ENCODE measurements around the gene MTNR1A.

Gene MTNR1A

DNA sequence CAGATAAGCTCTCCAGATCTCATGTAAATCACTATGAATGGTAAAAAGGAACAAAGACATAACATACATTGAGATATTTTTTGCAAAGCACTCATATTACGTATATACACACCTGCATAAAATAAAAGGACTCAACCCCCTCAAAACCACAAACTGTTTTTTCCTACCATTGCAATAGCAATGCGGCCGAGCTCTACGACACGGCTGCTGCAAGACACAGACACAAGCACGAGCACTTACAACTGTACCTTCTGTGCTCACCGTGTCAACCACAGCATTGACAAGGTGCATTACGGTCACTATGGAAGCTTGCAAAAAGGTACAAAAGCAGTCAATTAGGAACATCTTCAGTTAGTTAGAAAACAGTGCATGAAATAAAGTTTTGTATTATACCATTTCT is 37.1 kb upstream of the MTNR1A start:
- Histone ChIP-seq H3K9ac (ENCODE audit: low read length in 5 of 5) (no peak overlapping the region), H3K4me1 (ENCODE audit: control insufficient read depth in 5 of 5, insufficient read depth in 5 of 5, low read length in 5 of 5) (no peaks in the 10 kb centered on the region), H3K4me3 (ENCODE audit: low read depth in 1 of 5, low read length in 5 of 5) (no peak overlapping the region), H3K27ac (ENCODE audit: low read depth, low read length) (no peak overlapping the region), H3K9me3 (ENCODE audit: control insufficient read depth in 5 of 5, low read length in 5 of 5) (no peaks in the 10 kb centered on the region), H3K27me3 (ENCODE audit: control insufficient read depth in 5 of 5, insufficient read depth in 4 of 5, low read length in 5 of 5) (no peaks in the 10 kb centered on the region), H3K36me3 (ENCODE audit: control insufficient read depth in 5 of 5, insufficient read depth in 5 of 5, low read length in 5 of 5) (peaks cover 17 to 58% (median 56%) of the 10 kb centered on the region in 5 donors)

DNA sequence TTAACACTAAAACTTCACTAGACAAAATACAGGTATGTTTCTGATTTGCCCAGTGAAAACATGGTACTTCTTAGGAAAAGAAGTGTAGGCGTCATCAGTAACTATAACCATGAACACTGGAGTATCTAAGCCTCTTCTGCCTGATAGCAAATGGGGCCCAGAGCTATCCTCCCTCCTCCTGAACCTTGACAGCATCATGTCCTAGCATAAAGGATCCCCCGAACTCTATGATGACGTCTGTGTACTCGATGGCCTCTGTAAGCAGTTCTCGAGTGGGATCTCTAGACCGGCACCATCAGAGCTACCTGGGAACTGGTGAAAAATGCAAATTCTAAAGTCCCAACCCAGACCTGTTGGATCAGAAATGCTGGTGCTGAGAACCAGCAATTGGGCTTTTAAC is 36.3 kb upstream of the MTNR1A start:
- no peak overlapping the region for H3K4me3 ChIP-seq (ENCODE audit: low read depth in 1 of 5, low read length in 5 of 5)
- H3K27ac ChIP-seq (ENCODE audit: low read depth, low read length), result no peak overlapping the region
- H3K9ac ChIP-seq (ENCODE audit: low read length in 5 of 5), result no peak overlapping the region
- H3K27me3 ChIP-seq (ENCODE audit: control insufficient read depth in 5 of 5, insufficient read depth in 4 of 5, low read length in 5 of 5), result no peaks in the 10 kb centered on the region
- H3K36me3 ChIP-seq (ENCODE audit: control insufficient read depth in 5 of 5, insufficient read depth in 5 of 5, low read length in 5 of 5), result peaks cover 13 to 50% (median 49%) of the 10 kb centered on the region in 5 donors
- no peaks in the 10 kb centered on the region for H3K9me3 ChIP-seq (ENCODE audit: control insufficient read depth in 5 of 5, low read length in 5 of 5)
- H3K4me1 ChIP-seq (ENCODE audit: control insufficient read depth in 5 of 5, insufficient read depth in 5 of 5, low read length in 5 of 5), result no peaks in the 10 kb centered on the region

GRCh38 chr4:186588503-186588902 is 33.1 kb upstream of the MTNR1A start:
- Histone ChIP-seq H3K9ac (ENCODE audit: low read length in 5 of 5) (no peak overlapping the region), H3K9me3 (ENCODE audit: control insufficient read depth in 5 of 5, low read length in 5 of 5) (no peaks in the 10 kb centered on the region)

GRCh38 chr4:186587416-186588018 is 32.1 kb upstream of the MTNR1A start:
- H3K27me3 ChIP-seq (ENCODE audit: control insufficient read depth in 5 of 5, insufficient read depth in 4 of 5, low read length in 5 of 5), result no peaks in the 10 kb centered on the region
- H3K27ac ChIP-seq (ENCODE audit: low read depth, low read length), result no peak overlapping the region
- no peak overlapping the region for H3K4me3 ChIP-seq (ENCODE audit: low read depth in 1 of 5, low read length in 5 of 5)
- H3K9me3 ChIP-seq (ENCODE audit: control insufficient read depth in 5 of 5, low read length in 5 of 5), result no peaks in the 10 kb centered on the region
- peaks cover 5 to 30% (median 24%) of the 10 kb centered on the region in 5 donors for H3K36me3 ChIP-seq (ENCODE audit: control insufficient read depth in 5 of 5, insufficient read depth in 5 of 5, low read length in 5 of 5)
- H3K4me1 ChIP-seq (ENCODE audit: control insufficient read depth in 5 of 5, insufficient read depth in 5 of 5, low read length in 5 of 5), result peaks cover 0 to 4% (median 0%) of the 10 kb centered on the region in 5 donors
- H3K9ac ChIP-seq (ENCODE audit: low read length in 5 of 5), result no peak overlapping the region

More at GRCh38 chr4:186588503-186588902, 33.1 kb upstream of the MTNR1A start:
- peaks cover 0 to 4% (median 0%) of the 10 kb centered on the region in 5 donors for H3K4me1 ChIP-seq (ENCODE audit: control insufficient read depth in 5 of 5, insufficient read depth in 5 of 5, low read length in 5 of 5)
- H3K27ac ChIP-seq (ENCODE audit: low read depth, low read length), result no peak overlapping the region
- H3K36me3 ChIP-seq (ENCODE audit: control insufficient read depth in 5 of 5, insufficient read depth in 5 of 5, low read length in 5 of 5), result peaks cover 8 to 39% (median 32%) of the 10 kb centered on the region in 5 donors
- H3K4me3 ChIP-seq (ENCODE audit: low read depth in 1 of 5, low read length in 5 of 5), result no peak overlapping the region
- H3K27me3 ChIP-seq (ENCODE audit: control insufficient read depth in 5 of 5, insufficient read depth in 4 of 5, low read length in 5 of 5), result no peaks in the 10 kb centered on the region

GRCh38 chr4:186586205-186586604 is 30.8 kb upstream of the MTNR1A start:
- H3K9ac ChIP-seq (ENCODE audit: low read length in 5 of 5), result no peak overlapping the region
- no peaks in the 10 kb centered on the region for H3K27me3 ChIP-seq (ENCODE audit: control insufficient read depth in 5 of 5, insufficient read depth in 4 of 5, low read length in 5 of 5)
- H3K27ac ChIP-seq (ENCODE audit: low read depth, low read length), result no peak overlapping the region
- peaks cover 0 to 4% (median 0%) of the 10 kb centered on the region in 5 donors for H3K4me1 ChIP-seq (ENCODE audit: control insufficient read depth in 5 of 5, insufficient read depth in 5 of 5, low read length in 5 of 5)
- H3K36me3 ChIP-seq (ENCODE audit: control insufficient read depth in 5 of 5, insufficient read depth in 5 of 5, low read length in 5 of 5), result peaks cover 7 to 27% (median 19%) of the 10 kb centered on the region in 5 donors
- no peak overlapping the region for H3K4me3 ChIP-seq (ENCODE audit: low read depth in 1 of 5, low read length in 5 of 5)
- H3K9me3 ChIP-seq (ENCODE audit: control insufficient read depth in 5 of 5, low read length in 5 of 5), result no peaks in the 10 kb centered on the region

GRCh38 chr4:186584912-186585311 is 29.5 kb upstream of the MTNR1A start:
- Histone ChIP-seq H3K4me1 (ENCODE audit: control insufficient read depth in 5 of 5, insufficient read depth in 5 of 5, low read length in 5 of 5) (peaks cover 0 to 4% (median 0%) of the 10 kb centered on the region in 5 donors), H3K36me3 (ENCODE audit: control insufficient read depth in 5 of 5, insufficient read depth in 5 of 5, low read length in 5 of 5) (peaks cover 7 to 24% (median 19%) of the 10 kb centered on the region in 5 donors), H3K4me3 (ENCODE audit: low read depth in 1 of 5, low read length in 5 of 5) (no peak overlapping the region), H3K9ac (ENCODE audit: low read length in 5 of 5) (no peak overlapping the region), H3K9me3 (ENCODE audit: control insufficient read depth in 5 of 5, low read length in 5 of 5) (no peaks in the 10 kb centered on the region), H3K27ac (ENCODE audit: low read depth, low read length) (no peak overlapping the region), H3K27me3 (ENCODE audit: control insufficient read depth in 5 of 5, insufficient read depth in 4 of 5, low read length in 5 of 5) (no peaks in the 10 kb centered on the region)

- H3K4me3 ChIP-seq (ENCODE audit: low read depth in 1 of 5, low read length in 5 of 5), result no peak overlapping the region
- no peaks in the 10 kb centered on the region for H3K9me3 ChIP-seq (ENCODE audit: control insufficient read depth in 5 of 5, low read length in 5 of 5)
- H3K36me3 ChIP-seq (ENCODE audit: control insufficient read depth in 5 of 5, insufficient read depth in 5 of 5, low read length in 5 of 5), result peaks cover 0 to 10% (median 4%) of the 10 kb centered on the region in 5 donors
- no peaks in the 10 kb centered on the region for H3K27me3 ChIP-seq (ENCODE audit: control insufficient read depth in 5 of 5, insufficient read depth in 4 of 5, low read length in 5 of 5)
- no peak overlapping the region for H3K27ac ChIP-seq (ENCODE audit: low read depth, low read length)
- H3K4me1 ChIP-seq (ENCODE audit: control insufficient read depth in 5 of 5, insufficient read depth in 5 of 5, low read length in 5 of 5), result peaks cover 0 to 4% (median 0%) of the 10 kb centered on the region in 5 donors
- H3K9ac ChIP-seq (ENCODE audit: low read length in 5 of 5), result no peak overlapping the region
Observed at GRCh38 chr4:186581421-186581820, 26.1 kb upstream of the MTNR1A start.

DNA sequence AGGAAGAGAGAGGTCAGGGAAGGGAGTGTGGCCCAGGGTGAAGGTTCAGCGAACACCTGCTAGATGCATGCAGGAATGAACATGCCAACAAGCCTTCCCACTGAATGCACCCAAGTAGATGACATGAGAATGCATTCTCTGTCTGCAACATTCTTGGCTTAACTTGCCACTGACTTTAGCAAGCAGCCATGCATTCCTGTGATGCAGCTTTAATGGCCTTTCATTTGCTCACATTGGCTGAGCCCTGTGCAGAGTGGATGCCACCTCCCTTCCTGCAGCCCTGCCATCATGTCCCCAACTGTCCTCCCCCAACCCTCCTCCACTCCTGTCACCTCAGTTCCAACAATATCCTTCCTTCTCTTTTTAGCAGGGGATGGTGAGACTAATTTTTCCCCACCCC is 25.3 kb upstream of the MTNR1A start:
- no peaks in the 10 kb centered on the region for H3K4me1 ChIP-seq (ENCODE audit: control insufficient read depth in 5 of 5, insufficient read depth in 5 of 5, low read length in 5 of 5)
- H3K27me3 ChIP-seq (ENCODE audit: control insufficient read depth in 5 of 5, insufficient read depth in 4 of 5, low read length in 5 of 5), result no peaks in the 10 kb centered on the region
- no peak overlapping the region for H3K4me3 ChIP-seq (ENCODE audit: low read depth in 1 of 5, low read length in 5 of 5)
- peaks cover 0 to 10% (median 3%) of the 10 kb centered on the region in 5 donors for H3K36me3 ChIP-seq (ENCODE audit: control insufficient read depth in 5 of 5, insufficient read depth in 5 of 5, low read length in 5 of 5)
- H3K9me3 ChIP-seq (ENCODE audit: control insufficient read depth in 5 of 5, low read length in 5 of 5), result no peaks in the 10 kb centered on the region
- H3K9ac ChIP-seq (ENCODE audit: low read length in 5 of 5), result no peak overlapping the region
- no peak overlapping the region for H3K27ac ChIP-seq (ENCODE audit: low read depth, low read length)

- no peaks in the 10 kb centered on the region for H3K9me3 ChIP-seq (ENCODE audit: control insufficient read depth in 5 of 5, low read length in 5 of 5)
- H3K9ac ChIP-seq (ENCODE audit: low read length in 5 of 5), result no peak overlapping the region
- H3K27ac ChIP-seq (ENCODE audit: low read depth, low read length), result no peak overlapping the region
- H3K4me3 ChIP-seq (ENCODE audit: low read depth in 1 of 5, low read length in 5 of 5), result peak overlapping the region in 3 of 5 donors; percentile 8 to 50 (median 46)
- no peaks in the 10 kb centered on the region for H3K36me3 ChIP-seq (ENCODE audit: control insufficient read depth in 5 of 5, insufficient read depth in 5 of 5, low read length in 5 of 5)
- peaks cover 0 to 4% (median 3%) of the 10 kb centered on the region in 5 donors for H3K27me3 ChIP-seq (ENCODE audit: control insufficient read depth in 5 of 5, insufficient read depth in 4 of 5, low read length in 5 of 5)
- H3K4me1 ChIP-seq (ENCODE audit: control insufficient read depth in 5 of 5, insufficient read depth in 5 of 5, low read length in 5 of 5), result peaks cover 0 to 5% (median 0%) of the 10 kb centered on the region in 5 donors
Observed at GRCh38 chr4:186570193-186570996, 15.0 kb upstream of the MTNR1A start.

DNA sequence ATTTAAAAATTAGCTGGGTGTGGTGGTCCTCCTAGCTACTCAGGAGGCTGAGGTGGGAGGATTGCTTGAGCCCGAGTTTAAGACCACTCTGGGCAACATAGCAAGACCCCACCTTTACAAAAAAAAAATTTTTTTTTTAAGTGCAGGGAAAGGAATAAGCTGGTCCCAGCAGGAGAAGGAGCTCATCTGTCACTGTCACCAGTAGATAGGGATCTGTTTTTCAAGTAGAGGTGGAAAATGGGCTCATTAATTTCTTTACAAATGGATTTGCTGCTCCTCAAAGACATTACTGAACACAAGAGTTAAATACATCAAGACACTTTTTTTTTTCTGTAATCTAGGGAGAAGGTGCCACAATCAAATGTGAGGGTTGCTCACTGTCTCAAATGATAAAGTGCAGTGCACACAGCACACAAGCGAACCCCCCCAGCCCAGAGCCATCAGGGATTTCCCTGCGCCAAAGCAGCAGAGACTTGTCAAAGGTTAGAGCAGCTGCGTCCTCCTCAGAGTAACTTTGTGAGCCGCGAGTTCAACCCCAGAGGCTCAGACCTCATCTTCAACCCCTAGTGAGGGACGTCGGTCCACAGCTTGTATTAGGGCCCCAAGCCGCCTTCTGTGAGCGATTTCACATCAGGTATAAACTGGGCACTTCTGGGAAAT is 14.3 kb upstream of the MTNR1A start:
- peaks cover 0 to 4% (median 3%) of the 10 kb centered on the region in 5 donors for H3K27me3 ChIP-seq (ENCODE audit: control insufficient read depth in 5 of 5, insufficient read depth in 4 of 5, low read length in 5 of 5)
- H3K27ac ChIP-seq (ENCODE audit: low read depth, low read length), result no peak overlapping the region
- no peaks in the 10 kb centered on the region for H3K9me3 ChIP-seq (ENCODE audit: control insufficient read depth in 5 of 5, low read length in 5 of 5)
- no peaks in the 10 kb centered on the region for H3K36me3 ChIP-seq (ENCODE audit: control insufficient read depth in 5 of 5, insufficient read depth in 5 of 5, low read length in 5 of 5)
- no peak overlapping the region for H3K9ac ChIP-seq (ENCODE audit: low read length in 5 of 5)
- peak overlapping the region in 3 of 5 donors; percentile 8 to 50 (median 46) for H3K4me3 ChIP-seq (ENCODE audit: low read depth in 1 of 5, low read length in 5 of 5)
- peaks cover 0 to 5% (median 0%) of the 10 kb centered on the region in 5 donors for H3K4me1 ChIP-seq (ENCODE audit: control insufficient read depth in 5 of 5, insufficient read depth in 5 of 5, low read length in 5 of 5)
